ENCODE results near the gene FBXL5. TPM values are rescaled to one million over a fixed set of nuclear protein-coding genes. Genes with fewer than 3 reads are reported as not detected.

Gene FBXL5
- total and polyA plus RNA-seq, 3 experiments from 2014 or later = 25.1 to 94.5 (median 27.6) TPM

DNA sequence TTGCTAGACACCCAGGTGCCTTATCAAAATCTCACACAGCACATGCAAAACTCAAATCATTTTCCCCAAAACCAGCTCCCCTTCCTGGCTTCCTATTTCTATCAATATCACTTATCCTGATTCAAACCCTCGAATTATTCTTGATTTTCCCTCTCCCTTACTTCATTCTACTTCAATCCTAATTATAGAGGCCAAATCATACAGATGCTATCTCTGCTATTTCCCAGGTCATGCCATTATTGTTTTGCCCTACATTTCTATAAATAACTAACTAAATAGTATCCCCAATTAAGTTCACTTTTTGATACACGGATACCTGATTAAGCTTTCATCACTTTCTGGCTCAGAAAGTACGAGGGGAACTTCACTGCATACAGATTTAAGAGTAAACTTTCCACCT, 62.4 kb downstream of the FBXL5 start:
- Mint-ChIP-seq H3K9me3 (no peaks in the 10 kb centered on the region), H3K4me3 (no peak overlapping the region), H3K4me1 (no peaks in the 10 kb centered on the region), H3K36me3 (no peaks in the 10 kb centered on the region), H3K27ac (no peak overlapping the region), H3K27me3 (no peaks in the 10 kb centered on the region)
- Histone ChIP-seq H3K27me3 (ENCODE audit: insufficient read depth, low read length, poor library complexity, severe bottlenecking) (no peaks in the 10 kb centered on the region), H3K36me3 (ENCODE audit: insufficient read depth, low read length) (no peaks in the 10 kb centered on the region), H3K27ac (ENCODE audit: low read depth, low read length) (no peak overlapping the region), H3K9me3 (ENCODE audit: low read length) (no peaks in the 10 kb centered on the region), H3K4me3 (ENCODE audit: low read length) (no peak overlapping the region), H3K4me1 (ENCODE audit: insufficient read depth, low read length) (no peaks in the 10 kb centered on the region)
- ChIA-PET CTCF (no interaction called here), POLR2A (no interaction called here)
- DNase-seq = no peak

DNA sequence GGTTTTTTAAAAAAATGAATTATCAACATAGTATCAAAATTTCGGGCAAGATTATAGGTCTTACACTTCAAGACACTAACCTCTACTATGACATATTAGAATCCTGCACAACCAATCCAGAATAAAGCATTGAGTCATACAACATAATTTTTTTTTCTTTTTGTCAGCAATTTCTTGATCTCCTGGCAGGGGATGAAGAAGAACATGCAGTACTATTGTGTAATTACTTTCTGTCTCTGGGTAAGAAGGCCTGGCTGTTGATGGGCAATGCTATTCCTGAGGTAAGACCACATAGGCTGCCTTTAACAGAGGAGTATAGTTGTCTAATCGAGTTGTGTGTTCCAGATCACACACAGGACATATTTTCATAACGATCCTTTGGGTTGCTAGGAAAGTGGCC, 67.5 kb downstream of the FBXL5 start:
- ChIA-PET POLR2A (no interaction called here), CTCF (no interaction called here)
- Mint-ChIP-seq H3K4me1 (peaks cover 0 to 7% (median 0%) of the 10 kb centered on the region in 3 donors), H3K27me3 (no peaks in the 10 kb centered on the region), H3K4me3 (no peak overlapping the region), H3K9me3 (no peaks in the 10 kb centered on the region), H3K36me3 (peaks cover 1 to 5% (median 4%) of the 10 kb centered on the region in 3 donors), H3K27ac (no peak overlapping the region)
- H3K27ac ChIP-seq (ENCODE audit: low read depth, low read length) = no peak overlapping the region
- H3K4me1 ChIP-seq (ENCODE audit: insufficient read depth, low read length) = no peaks in the 10 kb centered on the region
- H3K4me3 ChIP-seq (ENCODE audit: low read length) = no peak overlapping the region
- no peaks in the 10 kb centered on the region for H3K9me3 ChIP-seq (ENCODE audit: low read length)
- DNase-seq = no peak
- H3K27me3 ChIP-seq (ENCODE audit: insufficient read depth, low read length, poor library complexity, severe bottlenecking) = no peaks in the 10 kb centered on the region
- no peaks in the 10 kb centered on the region for H3K36me3 ChIP-seq (ENCODE audit: insufficient read depth, low read length)

DNA sequence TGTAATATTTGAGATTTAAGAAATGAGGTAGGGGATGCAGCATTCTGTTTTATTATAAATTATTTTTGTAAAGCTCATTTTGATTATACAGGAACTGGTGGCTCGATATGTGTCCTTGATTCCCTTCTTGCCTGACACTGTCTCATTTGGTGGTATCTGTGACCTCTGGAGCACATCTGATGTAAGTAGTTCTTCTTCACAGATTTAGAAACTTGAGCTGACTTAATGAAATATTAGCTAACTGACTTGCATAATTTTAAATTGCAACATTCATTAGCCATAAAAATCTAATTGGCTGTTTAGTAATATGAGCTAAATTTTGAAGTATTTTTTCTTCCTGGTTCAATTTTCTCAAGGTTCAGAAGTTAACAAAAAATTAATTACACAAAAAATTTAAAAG, 69.1 kb downstream of the FBXL5 start:
- H3K4me3 ChIP-seq (ENCODE audit: low read length) = no peak overlapping the region
- peaks cover 0 to 7% (median 2%) of the 10 kb centered on the region in 3 donors for H3K4me1 Mint-ChIP-seq
- no peak for DNase-seq
- H3K27ac ChIP-seq (ENCODE audit: low read depth, low read length) = no peak overlapping the region
- ChIA-PET POLR2A (no interaction called here), CTCF (interaction anchor here (1.3 kb wide), 1 partner anchor 12 kb away, joined by 3 read pairs; no protein-coding TSS in a partner anchor)
- H3K4me3 Mint-ChIP-seq = no peak overlapping the region
- no peaks in the 10 kb centered on the region for H3K36me3 ChIP-seq (ENCODE audit: insufficient read depth, low read length)
- H3K27me3 Mint-ChIP-seq = no peaks in the 10 kb centered on the region
- H3K27me3 ChIP-seq (ENCODE audit: insufficient read depth, low read length, poor library complexity, severe bottlenecking) = no peaks in the 10 kb centered on the region
- no peaks in the 10 kb centered on the region for H3K9me3 Mint-ChIP-seq
- no peak overlapping the region for H3K27ac Mint-ChIP-seq
- H3K36me3 Mint-ChIP-seq = peaks cover 1 to 13% (median 4%) of the 10 kb centered on the region in 3 donors
- H3K9me3 ChIP-seq (ENCODE audit: low read length) = no peaks in the 10 kb centered on the region
- no peaks in the 10 kb centered on the region for H3K4me1 ChIP-seq (ENCODE audit: insufficient read depth, low read length)

DNA sequence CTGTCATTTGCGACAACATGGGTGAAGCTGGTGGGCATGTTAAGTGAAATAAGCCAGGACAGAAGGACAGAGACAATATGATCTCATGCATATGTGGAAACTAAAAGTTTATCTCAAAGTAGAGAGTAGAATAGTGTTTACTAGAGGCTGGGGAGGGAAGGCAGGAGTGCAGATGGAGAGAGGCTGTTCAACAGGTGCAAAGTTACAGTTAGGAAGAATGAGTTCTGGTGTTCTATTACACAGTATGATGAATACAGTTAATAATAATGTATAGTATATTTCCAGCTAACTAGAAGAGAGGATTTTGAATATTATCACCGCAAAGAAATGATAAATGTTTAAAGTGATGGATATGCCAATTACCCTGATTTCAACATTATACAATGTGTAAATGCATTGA, 69.8 kb downstream of the FBXL5 start:
- DNase-seq = no peak
- POLR2A ChIA-PET = no interaction called here
- H3K27me3 ChIP-seq (ENCODE audit: insufficient read depth, low read length, poor library complexity, severe bottlenecking) = no peaks in the 10 kb centered on the region
- H3K27ac ChIP-seq (ENCODE audit: low read depth, low read length) = no peak overlapping the region
- no peak overlapping the region for H3K4me3 ChIP-seq (ENCODE audit: low read length)
- Mint-ChIP-seq H3K9me3 (no peaks in the 10 kb centered on the region), H3K36me3 (peaks cover 1 to 13% (median 4%) of the 10 kb centered on the region in 3 donors), H3K4me1 (peaks cover 0 to 7% (median 2%) of the 10 kb centered on the region in 3 donors), H3K4me3 (no peak overlapping the region), H3K27ac (peak overlapping the region in 1 of 8 donors; percentile 12), H3K27me3 (no peaks in the 10 kb centered on the region)
- H3K4me1 ChIP-seq (ENCODE audit: insufficient read depth, low read length) = no peaks in the 10 kb centered on the region
- H3K9me3 ChIP-seq (ENCODE audit: low read length) = no peaks in the 10 kb centered on the region
- no peaks in the 10 kb centered on the region for H3K36me3 ChIP-seq (ENCODE audit: insufficient read depth, low read length)
- CTCF ChIA-PET = interaction anchor here (1.3 kb wide), 1 partner anchor 12 kb away, joined by 3 read pairs; no protein-coding TSS in a partner anchor

DNA sequence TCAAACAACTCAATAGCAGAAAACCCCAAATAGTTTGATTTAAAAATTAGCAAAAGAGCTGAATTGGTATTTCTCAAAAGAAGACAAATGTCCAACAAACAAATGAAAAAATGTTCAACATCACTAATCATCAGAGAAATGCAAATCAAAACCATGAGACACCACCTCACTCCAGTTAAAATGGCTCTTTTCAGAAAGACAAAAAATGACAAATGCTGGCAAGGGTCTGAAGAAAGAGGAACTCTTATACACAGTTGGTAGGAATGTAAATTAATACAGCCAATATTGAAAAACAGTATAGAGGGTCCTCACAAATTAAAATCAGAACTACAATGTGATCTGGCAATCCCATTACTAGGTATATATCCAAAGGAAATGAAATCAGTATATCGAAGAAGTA, 70.4 kb downstream of the FBXL5 start:
- H3K9me3 ChIP-seq (ENCODE audit: low read length) = no peaks in the 10 kb centered on the region
- DNase-seq = no peak
- no peak overlapping the region for H3K27ac ChIP-seq (ENCODE audit: low read depth, low read length)
- no peaks in the 10 kb centered on the region for H3K27me3 ChIP-seq (ENCODE audit: insufficient read depth, low read length, poor library complexity, severe bottlenecking)
- Mint-ChIP-seq H3K9me3 (no peaks in the 10 kb centered on the region), H3K36me3 (peaks cover 1 to 13% (median 5%) of the 10 kb centered on the region in 3 donors), H3K27ac (no peak overlapping the region), H3K4me3 (no peak overlapping the region), H3K4me1 (peaks cover 0 to 7% (median 2%) of the 10 kb centered on the region in 3 donors), H3K27me3 (no peaks in the 10 kb centered on the region)
- no peaks in the 10 kb centered on the region for H3K4me1 ChIP-seq (ENCODE audit: insufficient read depth, low read length)
- ChIA-PET POLR2A (no interaction called here), CTCF (interaction anchor here (1.3 kb wide), 1 partner anchor 13 kb away, joined by 3 read pairs; no protein-coding TSS in a partner anchor)
- H3K36me3 ChIP-seq (ENCODE audit: insufficient read depth, low read length) = no peaks in the 10 kb centered on the region
- H3K4me3 ChIP-seq (ENCODE audit: low read length) = no peak overlapping the region

DNA sequence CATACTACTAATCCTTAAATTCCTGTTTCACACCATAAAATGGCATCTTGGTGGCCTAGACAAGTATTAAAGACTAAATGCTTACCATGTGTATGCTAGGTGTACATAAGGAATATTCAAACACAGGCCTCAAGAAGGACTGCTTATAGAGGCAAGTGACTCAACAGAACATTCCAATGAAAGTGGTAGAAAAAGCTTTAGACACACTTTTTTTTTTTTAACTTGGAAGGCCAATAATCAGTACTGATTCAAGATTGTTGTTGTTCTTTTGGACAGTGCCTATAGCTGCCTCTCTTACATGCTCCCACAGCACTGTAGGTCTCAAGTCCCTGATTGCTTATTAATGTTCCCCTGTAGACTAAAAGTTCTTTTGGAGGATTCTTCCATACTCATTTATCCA, 77.6 kb downstream of the FBXL5 start:
- Mint-ChIP-seq H3K27ac (no peak overlapping the region), H3K4me1 (peaks cover 0 to 2% (median 0%) of the 10 kb centered on the region in 3 donors), H3K4me3 (no peak overlapping the region), H3K9me3 (no peaks in the 10 kb centered on the region), H3K36me3 (peaks cover 5 to 17% (median 8%) of the 10 kb centered on the region in 3 donors), H3K27me3 (no peaks in the 10 kb centered on the region)
- Histone ChIP-seq H3K4me3 (ENCODE audit: low read length) (no peak overlapping the region), H3K27ac (ENCODE audit: low read depth, low read length) (no peak overlapping the region), H3K4me1 (ENCODE audit: insufficient read depth, low read length) (no peaks in the 10 kb centered on the region), H3K9me3 (ENCODE audit: low read length) (no peaks in the 10 kb centered on the region), H3K27me3 (ENCODE audit: insufficient read depth, low read length, poor library complexity, severe bottlenecking) (no peaks in the 10 kb centered on the region), H3K36me3 (ENCODE audit: insufficient read depth, low read length) (no peaks in the 10 kb centered on the region)
- CTCF ChIA-PET = no interaction called here
- no peak for DNase-seq
- POLR2A ChIA-PET = no interaction called here

DNA sequence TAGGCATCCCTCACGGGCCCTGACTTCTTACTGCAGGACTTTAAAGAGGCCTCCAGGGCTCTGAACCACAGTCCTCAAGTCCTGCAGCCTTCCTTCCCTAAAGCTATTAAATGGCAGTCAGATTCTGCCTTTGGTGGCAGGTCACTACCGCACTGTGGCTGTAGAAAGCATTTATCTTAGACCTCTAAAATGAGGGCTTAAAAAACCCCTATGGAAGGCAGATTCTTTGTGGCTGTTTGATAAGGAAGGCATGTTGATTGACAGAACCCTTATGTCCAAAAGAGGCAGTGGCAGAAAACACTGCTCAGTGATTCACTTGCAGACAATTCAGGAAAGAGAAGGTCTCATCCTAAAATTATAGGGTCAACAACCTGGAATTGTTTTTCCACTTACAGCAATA, 79.2 kb downstream of the FBXL5 start:
- Mint-ChIP-seq H3K4me1 (no peaks in the 10 kb centered on the region), H3K4me3 (no peak overlapping the region), H3K36me3 (peaks cover 0 to 17% (median 5%) of the 10 kb centered on the region in 3 donors), H3K27ac (no peak overlapping the region), H3K9me3 (no peaks in the 10 kb centered on the region), H3K27me3 (no peaks in the 10 kb centered on the region)
- ChIA-PET POLR2A (no interaction called here), CTCF (interaction anchor here (1.7 kb wide), 1 partner anchor 9 kb away, joined by 4 read pairs; no protein-coding TSS in a partner anchor)
- Histone ChIP-seq H3K27ac (ENCODE audit: low read depth, low read length) (no peak overlapping the region), H3K27me3 (ENCODE audit: insufficient read depth, low read length, poor library complexity, severe bottlenecking) (no peaks in the 10 kb centered on the region), H3K4me3 (ENCODE audit: low read length) (no peak overlapping the region), H3K9me3 (ENCODE audit: low read length) (no peaks in the 10 kb centered on the region), H3K36me3 (ENCODE audit: insufficient read depth, low read length) (no peaks in the 10 kb centered on the region), H3K4me1 (ENCODE audit: insufficient read depth, low read length) (no peaks in the 10 kb centered on the region)
- no peak for DNase-seq

DNA sequence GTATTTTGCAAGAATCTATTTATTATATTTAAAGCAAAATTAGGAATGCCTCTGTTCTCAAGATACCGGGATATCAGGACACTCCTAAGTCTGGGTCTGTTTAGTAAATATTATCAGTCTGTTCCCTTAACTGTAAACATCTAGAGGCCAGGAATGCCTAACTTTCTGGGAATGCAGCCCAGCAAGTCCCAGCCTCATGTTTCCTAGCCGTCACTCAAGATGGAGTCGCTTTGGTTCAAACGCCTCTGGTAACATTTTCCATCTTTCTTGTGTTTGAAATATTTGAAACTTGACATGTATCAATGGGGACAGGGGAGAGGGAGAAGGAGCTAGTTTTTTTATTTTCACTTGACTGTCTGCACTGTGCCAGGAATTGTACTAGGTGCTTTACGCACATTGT, 85.4 kb downstream of the FBXL5 start:
- Mint-ChIP-seq H3K4me1 (no peaks in the 10 kb centered on the region), H3K36me3 (peaks cover 15 to 46% (median 24%) of the 10 kb centered on the region in 3 donors), H3K9me3 (no peaks in the 10 kb centered on the region), H3K27me3 (no peaks in the 10 kb centered on the region), H3K27ac (no peak overlapping the region), H3K4me3 (no peak overlapping the region)
- no peaks in the 10 kb centered on the region for H3K9me3 ChIP-seq (ENCODE audit: low read length)
- H3K27me3 ChIP-seq (ENCODE audit: insufficient read depth, low read length, poor library complexity, severe bottlenecking) = no peaks in the 10 kb centered on the region
- H3K27ac ChIP-seq (ENCODE audit: low read depth, low read length) = no peak overlapping the region
- no peaks in the 10 kb centered on the region for H3K36me3 ChIP-seq (ENCODE audit: insufficient read depth, low read length)
- DNase-seq = no peak
- no peak overlapping the region for H3K4me3 ChIP-seq (ENCODE audit: low read length)
- no peaks in the 10 kb centered on the region for H3K4me1 ChIP-seq (ENCODE audit: insufficient read depth, low read length)
- ChIA-PET POLR2A (no interaction called here), CTCF (no interaction called here)

DNA sequence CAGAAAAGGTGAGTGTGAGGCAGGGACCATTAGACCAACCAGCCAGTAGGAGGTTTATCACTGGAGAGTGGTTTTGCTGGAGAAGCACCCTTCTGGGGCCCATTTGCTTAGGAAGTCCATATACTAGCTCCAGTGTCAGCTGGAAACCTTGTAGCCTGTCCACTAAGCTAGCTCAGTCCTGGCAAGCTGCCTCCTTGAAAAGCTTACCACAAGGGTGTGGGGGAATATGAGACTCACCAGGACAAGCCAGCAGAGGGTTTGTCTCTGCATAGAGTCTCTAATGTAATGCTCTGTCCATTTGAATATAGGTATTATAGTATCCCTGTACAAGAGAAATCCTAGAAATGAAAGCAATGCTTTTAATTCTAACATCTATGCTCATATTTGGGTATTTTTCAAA, 86.3 kb downstream of the FBXL5 start:
- H3K27ac ChIP-seq (ENCODE audit: low read depth, low read length) = no peak overlapping the region
- H3K27me3 ChIP-seq (ENCODE audit: insufficient read depth, low read length, poor library complexity, severe bottlenecking) = no peaks in the 10 kb centered on the region
- no peaks in the 10 kb centered on the region for H3K36me3 ChIP-seq (ENCODE audit: insufficient read depth, low read length)
- H3K36me3 Mint-ChIP-seq = peaks cover 15 to 51% (median 24%) of the 10 kb centered on the region in 3 donors
- H3K9me3 Mint-ChIP-seq = no peaks in the 10 kb centered on the region
- no peak overlapping the region for H3K4me3 ChIP-seq (ENCODE audit: low read length)
- no peak for DNase-seq
- H3K9me3 ChIP-seq (ENCODE audit: low read length) = no peaks in the 10 kb centered on the region
- H3K4me1 ChIP-seq (ENCODE audit: insufficient read depth, low read length) = no peaks in the 10 kb centered on the region
- H3K4me3 Mint-ChIP-seq = no peak overlapping the region
- POLR2A ChIA-PET = no interaction called here
- no peak overlapping the region for H3K27ac Mint-ChIP-seq
- H3K4me1 Mint-ChIP-seq = no peaks in the 10 kb centered on the region
- CTCF ChIA-PET = no interaction called here
- no peaks in the 10 kb centered on the region for H3K27me3 Mint-ChIP-seq

Measured in CD8-positive, alpha-beta memory T cell (primary cell).